Measurements from ENCODE around the gene ETV6. TPM values are rescaled to one million over a fixed set of nuclear protein-coding genes. Genes with fewer than 3 reads are reported as not detected.

Gene ETV6
- total and polyA plus RNA-seq, 2 of the 8 experiments (the other 6 are each of a cell fraction or from before 2014, with no cell fraction given): 5.5 to 23.9 TPM

DNA sequence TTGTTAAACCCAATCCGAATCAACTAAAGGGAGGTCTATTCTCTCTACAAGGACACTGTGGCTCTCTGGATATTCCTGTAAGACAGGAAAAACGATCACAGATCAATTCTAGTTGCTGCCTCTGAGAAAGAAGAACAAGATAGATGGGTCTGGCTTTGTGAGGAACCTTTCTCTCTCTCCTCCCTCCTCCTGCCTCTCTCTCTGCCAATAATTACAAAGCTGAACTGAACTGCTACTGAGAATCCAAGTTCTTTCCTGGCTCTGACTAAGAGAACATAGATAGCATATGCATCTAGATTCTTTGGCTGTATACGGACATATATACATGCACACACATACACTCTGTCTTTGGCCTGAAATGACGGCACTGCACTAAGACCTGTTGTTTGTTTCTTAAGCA, 27.6 kb downstream of the ETV6 start:
- Histone ChIP-seq H2AK5ac (ENCODE audit: low read depth, low read length) (no peak overlapping the region), H3K23ac (ENCODE audit: insufficient read length) (no peak overlapping the region), H3K18ac (ENCODE audit: extremely low read depth, low read length) (no peak overlapping the region), H2BK5ac (ENCODE audit: low read depth, low read length) (no peak overlapping the region), H3K27me3 (replicated peaks in 1 of 4; ENCODE audit: control insufficient read depth in 3 of 4, extremely low read depth in 1 of 4, insufficient read depth in 3 of 4, low read length in 3 of 4) (no peaks in the 10 kb centered on the region), H3K79me1 (ENCODE audit: low read depth, low read length) (peaks cover 12% of the 10 kb centered on the region; the same call in 1 of the 2 replicates), H2BK20ac (ENCODE audit: low read length) (no peak overlapping the region), H4K91ac (replicated peaks; ENCODE audit: insufficient read length, low read length) (no peak overlapping the region), H3K56ac (replicated peaks; ENCODE audit: insufficient read length, low read depth, low read length) (no peak overlapping the region), H3K4me2 (ENCODE audit: insufficient read depth in 1 of 2, low read depth in 2 of 2, low read length in 2 of 2) (no peak overlapping the region), H4K20me1 (replicated peaks in 1 of 2; ENCODE audit: control insufficient read depth in 1 of 2, insufficient read depth in 2 of 2, low read length in 2 of 2) (peaks cover 0 to 3% of the 10 kb centered on the region in 2 experiments), H3K14ac (ENCODE audit: insufficient read length) (no peak overlapping the region), H3K9me3 (ENCODE audit: insufficient read depth in 2 of 2, low read depth in 1 of 2, low read length in 1 of 2) (no peaks in the 10 kb centered on the region), H3K4me1 (replicated peaks in 1 of 4; ENCODE audit: control insufficient read depth in 3 of 4, insufficient read depth in 4 of 4, low read length in 3 of 4) (peaks cover 0 to 10% (median 3%) of the 10 kb centered on the region in 4 experiments; a peak in 5 of 7 replicates), H3K4ac (replicated peaks; ENCODE audit: insufficient read length, low read depth, low read length) (no peak overlapping the region), H3K36me3 (ENCODE audit: control insufficient read depth in 2 of 4, insufficient read depth in 4 of 4, low read length in 3 of 4) (no peaks in the 10 kb centered on the region; a peak in 1 of 8 replicates), H2BK120ac (replicated peaks; ENCODE audit: low read depth, low read length) (no peak overlapping the region), H4K5ac (ENCODE audit: insufficient read length, low read depth, low read length) (no peak overlapping the region), H3K23me2 (ENCODE audit: low read depth, low read length) (no peaks in the 10 kb centered on the region; the same call in 1 of the 2 replicates), H2AFZ (ENCODE audit: low read length) (no peak overlapping the region), H2BK15ac (ENCODE audit: low read length) (no peak overlapping the region), H2BK12ac (ENCODE audit: low read depth, low read length) (no peak overlapping the region), H3K27ac (ENCODE audit: low read depth, low read length) (no peak overlapping the region), H3K9ac (replicated peaks in 1 of 4; ENCODE audit: extremely low read depth in 1 of 4, low read depth in 3 of 4, low read length in 3 of 4) (no peak overlapping the region), H3K4me3 (ENCODE audit: extremely low read depth in 1 of 4, insufficient read depth in 2 of 4, low read depth in 3 of 4, low read length in 4 of 4) (no peak overlapping the region), H4K8ac (ENCODE audit: extremely low read depth, insufficient read depth, low read length) (no peak overlapping the region), H3K79me2 (ENCODE audit: control insufficient read depth in 1 of 2, insufficient read depth in 2 of 2, low read length in 2 of 2) (peaks cover 0 to 27% of the 10 kb centered on the region in 2 experiments; a peak in 2 of 4 replicates)
- no peak for DNase-seq (ENCODE audit: low read depth in 1 of 2, low spot score in 2 of 2)
- CTCF ChIA-PET (ENCODE audit: partially characterized antibody): interaction anchor here (0.6 to 2.2 kb wide), 3 partner anchors 8 to 59 kb away, joined by 3 to 7 read pairs (median 6); no protein-coding TSS in a partner anchor
- POLR2A ChIA-PET (ENCODE audit: partially characterized antibody): no interaction called here
- 92% methylated on average over 4 of the region's 4 CpGs; no CpG with 5 or more reads in 1 of the 2 experiments for WGBS, 2 experiments (ENCODE audit: extremely low coverage in 1 of 2, insufficient coverage in 1 of 2, insufficient read length in 1 of 2, insufficient replicate concordance in 2 of 2, low coverage in 1 of 2, low lambda C conversion rate in 2 of 2, missing lambda C conversion rate in 1 of 2)
- FAIRE-seq: no peak
- TF ChIP-seq EP300 (IDR thresholded peaks at IDR 0.05; ENCODE audit: borderline replicate concordance in 1 of 2, low read depth in 2 of 2, low read length in 2 of 2): no peak
- TF ChIP-seq, protein P1, sequence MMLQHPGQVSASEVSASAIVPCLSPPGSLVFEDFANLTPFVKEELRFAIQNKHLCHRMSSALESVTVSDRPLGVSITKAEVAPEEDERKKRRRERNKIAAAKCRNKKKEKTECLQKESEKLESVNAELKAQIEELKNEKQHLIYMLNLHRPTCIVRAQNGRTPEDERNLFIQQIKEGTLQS (IDR thresholded peaks at IDR 0.05; ENCODE audit: insufficient read depth, low read depth, low read length): no peak
- no peak for TF ChIP-seq HDAC2 (IDR thresholded peaks at IDR 0.05; ENCODE audit: borderline replicate concordance in 1 of 2, low read depth in 2 of 2, low read length in 2 of 2)
- no peak for TF ChIP-seq RFX5 (IDR thresholded peaks at IDR 0.05; ENCODE audit: borderline replicate concordance, low read depth, low read length)
- TF ChIP-seq FOSL1 (IDR thresholded peaks at IDR 0.05; ENCODE audit: insufficient read depth, low read depth, low read length): no peak
- no peak for TF ChIP-seq BACH1 (IDR thresholded peaks at IDR 0.05; ENCODE audit: low read length)
- no peak for TF ChIP-seq CTBP2 (IDR thresholded peaks at IDR 0.05; ENCODE audit: borderline replicate concordance, insufficient read depth, insufficient read length, low read length)
- no peak for TF ChIP-seq BCL11A (IDR thresholded peaks at IDR 0.05; ENCODE audit: low read depth in 2 of 2, low read length in 2 of 2)
- no peak for TF ChIP-seq JUND (IDR thresholded peaks at IDR 0.05; ENCODE audit: low read length)
- no peak for TF ChIP-seq TBP (IDR thresholded peaks at IDR 0.05; ENCODE audit: low read depth, low read length)
- no peak for TF ChIP-seq GTF2F1 (IDR thresholded peaks at IDR 0.05; ENCODE audit: borderline replicate concordance, low read depth, low read length)

Measured in H1 (cell line).